ENCODE measurements around the gene NUDT21.

- TF ChIP-seq CREB1 (IDR thresholded peaks at IDR 0.05) (no peak), SP1 (IDR thresholded peaks at IDR 0.05; ENCODE audit: low read depth, low read length) (no peak), YY1 (IDR thresholded peaks at IDR 0.05; ENCODE audit: low read depth, low read length) (no peak), CTCF (IDR thresholded peaks at IDR 0.05; ENCODE audit: control extremely low read depth in 1 of 3, insufficient read depth in 1 of 3, low read depth in 1 of 3, low read length in 3 of 3) (no peak), CHD2 (IDR thresholded peaks at IDR 0.05; ENCODE audit: low read length) (no peak), EP300 (IDR thresholded peaks at IDR 0.05; ENCODE audit: borderline replicate concordance in 1 of 2, low read depth in 2 of 2, low read length in 2 of 2) (no peak), EZH2 (IDR thresholded peaks at IDR 0.05; ENCODE audit: low read depth, low read length, severe bottlenecking) (no peak), TAF1 (IDR thresholded peaks at IDR 0.05; ENCODE audit: low read depth, low read length) (no peak), POLR2AphosphoS5 (IDR thresholded peaks at IDR 0.05; ENCODE audit: low read depth, low read length) (no peak), CBX5 (IDR thresholded peaks at IDR 0.05; ENCODE audit: low read depth, low read length) (no peak)
- TF ChIP-seq, protein P1, sequence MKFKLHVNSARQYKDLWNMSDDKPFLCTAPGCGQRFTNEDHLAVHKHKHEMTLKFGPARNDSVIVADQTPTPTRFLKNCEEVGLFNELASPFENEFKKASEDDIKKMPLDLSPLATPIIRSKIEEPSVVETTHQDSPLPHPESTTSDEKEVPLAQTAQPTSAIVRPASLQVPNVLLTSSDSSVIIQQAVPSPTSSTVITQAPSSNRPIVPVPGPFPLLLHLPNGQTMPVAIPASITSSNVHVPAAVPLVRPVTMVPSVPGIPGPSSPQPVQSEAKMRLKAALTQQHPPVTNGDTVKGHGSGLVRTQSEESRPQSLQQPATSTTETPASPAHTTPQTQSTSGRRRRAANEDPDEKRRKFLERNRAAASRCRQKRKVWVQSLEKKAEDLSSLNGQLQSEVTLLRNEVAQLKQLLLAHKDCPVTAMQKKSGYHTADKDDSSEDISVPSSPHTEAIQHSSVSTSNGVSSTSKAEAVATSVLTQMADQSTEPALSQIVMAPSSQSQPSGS (IDR thresholded peaks at IDR 0.05; ENCODE audit: low read length) = no peak
Observed at GRCh38 chr16:56428091-56428490, 23.0 kb downstream of the NUDT21 start.

Measured in H1 (cell line).